ENCODE measurements around the gene ALOX15B. TPM values are rescaled to one million over a fixed set of nuclear protein-coding genes. Genes with fewer than 3 reads are reported as not detected.
A peak's percentile ranks its signal among the peaks of the same experiment; 100 is the strongest.

Gene ALOX15B
- total and polyA plus RNA-seq, 8 donors = 0.05 to 4.7 (median 0.25) TPM; not detected in 1

DNA sequence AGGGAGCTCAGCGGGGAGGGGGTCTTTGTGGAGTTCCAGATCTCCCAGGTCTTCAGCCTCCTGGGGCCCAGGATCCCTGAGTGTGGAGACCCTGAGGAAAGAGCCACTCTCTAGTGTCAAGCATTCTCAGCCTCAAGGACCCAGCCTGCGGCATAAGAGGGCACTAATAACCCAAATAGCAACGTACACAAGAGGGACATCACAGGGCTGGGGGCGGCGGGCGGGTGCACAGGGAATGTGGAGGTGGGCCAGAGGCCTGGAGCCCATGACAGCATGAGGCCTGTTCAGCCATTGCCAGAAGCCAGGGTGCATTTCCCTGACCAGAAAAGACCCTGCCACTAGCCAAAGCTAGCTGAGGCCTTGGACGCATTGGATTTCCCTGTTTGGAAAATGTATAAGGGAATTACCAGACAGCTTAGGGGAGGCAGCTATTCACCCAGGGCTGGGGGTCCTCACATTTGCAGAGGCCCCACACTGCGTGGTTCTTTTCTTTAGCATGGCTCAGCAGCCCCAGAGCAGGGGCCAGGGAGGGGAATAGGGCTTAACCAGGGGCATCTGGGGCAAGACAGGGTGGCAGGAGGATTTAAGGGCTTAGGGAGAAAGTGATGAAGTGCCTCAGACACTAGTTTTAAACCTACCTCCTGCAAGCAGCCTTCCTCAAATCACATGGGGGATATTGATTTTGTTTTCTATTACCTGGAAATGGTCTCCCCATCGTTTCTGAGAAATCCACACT, 13.5 kb upstream of the ALOX15B start:
- H3K27ac ChIP-seq = no peak overlapping the region
- no peaks in the 10 kb centered on the region for H3K36me3 ChIP-seq
- TF ChIP-seq CTCF (IDR thresholded peaks at IDR 0.05) = no peak
- no peaks in the 10 kb centered on the region for H3K9me3 ChIP-seq
- ATAC-seq (no peak), DNase-seq (no peak), FAIRE-seq (no peak)
- intact Hi-C loops (cut with DNase I) = no loop called here
- WGBS, 2 donors = 81 to 82% methylated on average over 9 of the region's 9 CpGs
- H3K27me3 ChIP-seq = no peaks in the 10 kb centered on the region
- no peak overlapping the region for H3K4me3 ChIP-seq
- no peaks in the 10 kb centered on the region for H3K4me1 ChIP-seq

DNA sequence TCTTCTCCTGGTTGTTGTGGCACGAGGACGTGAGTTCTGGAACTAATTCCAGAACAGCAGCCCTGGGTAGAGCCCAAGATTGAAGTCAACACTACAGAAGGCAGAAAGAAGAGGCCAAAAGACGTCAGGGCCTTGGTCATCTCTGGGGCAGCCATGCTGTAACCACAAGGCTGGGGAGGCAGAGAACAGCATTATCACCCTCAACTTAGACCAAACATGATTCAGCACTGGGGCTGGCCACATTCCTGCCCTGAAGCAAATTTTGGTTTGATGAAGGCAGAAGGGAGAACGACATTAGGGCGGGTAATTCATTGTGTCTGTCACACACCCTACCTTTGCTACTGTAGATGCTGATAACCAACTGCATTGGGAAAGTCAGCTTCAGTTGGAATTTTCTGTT, 9.7 kb upstream of the ALOX15B start:
- FAIRE-seq = no peak
- WGBS, 2 donors = 55 to 72% methylated on average over 5 of the region's 5 CpGs

GRCh38 chr17:8031261-8031661, 7.6 kb upstream of the ALOX15B start:
- WGBS, 2 donors = 72 to 73% methylated on average over 6 of the region's 6 CpGs
- H3K27me3 ChIP-seq = no peaks in the 10 kb centered on the region
- FAIRE-seq (no peak), ATAC-seq (no peak), DNase-seq (no peak)
- intact Hi-C loops (cut with DNase I) = no loop called here
- no peaks in the 10 kb centered on the region for H3K9me3 ChIP-seq
- TF ChIP-seq CTCF (IDR thresholded peaks at IDR 0.05) = no peak
- peaks cover 0 to 5% (median 3%) of the 10 kb centered on the region in 3 donors for H3K4me1 ChIP-seq
- H3K27ac ChIP-seq = no peak overlapping the region
- H3K36me3 ChIP-seq = no peaks in the 10 kb centered on the region
- H3K4me3 ChIP-seq = no peak overlapping the region

More for the DNA sequence above, 9.7 kb upstream of the ALOX15B start:
- H3K4me1 ChIP-seq = peaks cover 0 to 5% (median 3%) of the 10 kb centered on the region in 3 donors
- TF ChIP-seq CTCF (IDR thresholded peaks at IDR 0.05) = no peak
- no peak overlapping the region for H3K4me3 ChIP-seq
- no peaks in the 10 kb centered on the region for H3K9me3 ChIP-seq
- ATAC-seq (no peak), DNase-seq (no peak)
- intact Hi-C loops (cut with DNase I) = no loop called here
- H3K27me3 ChIP-seq = no peaks in the 10 kb centered on the region
- no peaks in the 10 kb centered on the region for H3K36me3 ChIP-seq
- no peak overlapping the region for H3K27ac ChIP-seq

DNA sequence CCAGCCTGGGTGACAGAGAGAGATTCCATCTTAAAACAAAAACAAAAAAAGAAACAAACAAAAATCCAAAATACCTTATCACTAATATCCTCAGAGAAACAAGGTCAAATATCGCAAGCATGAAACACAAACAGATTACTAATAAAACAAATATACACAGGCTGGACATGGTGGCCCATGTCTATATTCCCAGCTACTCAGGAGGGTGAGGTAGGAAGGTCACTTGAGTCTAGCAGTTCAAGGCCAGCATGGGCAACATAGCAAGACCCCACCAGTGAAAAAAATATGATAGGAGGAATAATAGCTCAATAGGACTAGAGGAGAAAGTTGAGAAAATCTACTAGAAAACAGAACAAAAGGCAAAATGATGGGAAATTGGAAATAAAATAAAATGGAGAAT, 6.9 kb upstream of the ALOX15B start:
- Histone ChIP-seq H3K4me3 (no peak overlapping the region), H3K27me3 (no peaks in the 10 kb centered on the region), H3K36me3 (no peaks in the 10 kb centered on the region), H3K27ac (no peak overlapping the region), H3K4me1 (peaks cover 0 to 5% (median 3%) of the 10 kb centered on the region in 3 donors), H3K9me3 (no peaks in the 10 kb centered on the region)
- FAIRE-seq (no peak), ATAC-seq (peak in 1 of 4 donors; percentile 47), DNase-seq (no peak)
- 29 to 39% methylated on average over 1 of the region's 1 CpG for WGBS, 2 donors
- no peak for TF ChIP-seq CTCF (IDR thresholded peaks at IDR 0.05)
- intact Hi-C loops (cut with DNase I) = no loop called here

DNA sequence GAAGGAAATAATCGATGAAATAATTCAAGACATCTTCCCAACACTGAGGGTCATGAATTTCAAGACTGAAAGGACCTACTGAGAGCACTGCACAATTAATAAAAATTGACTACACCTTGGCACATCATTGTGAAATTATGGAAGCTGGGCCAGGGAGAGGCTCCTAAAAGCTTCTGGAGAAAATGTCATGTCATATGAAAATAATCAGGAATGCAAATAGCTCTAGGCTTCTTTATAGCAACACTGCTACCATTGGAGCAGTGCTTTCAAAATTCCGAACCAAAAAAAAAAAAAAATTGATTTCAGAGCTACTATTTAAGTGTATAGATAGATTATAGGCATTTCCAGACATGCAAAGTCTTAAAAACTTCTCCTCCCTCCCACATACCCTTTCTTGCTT, 6.4 kb upstream of the ALOX15B start:
- Histone ChIP-seq H3K9me3 (no peaks in the 10 kb centered on the region), H3K4me1 (peaks cover 0 to 5% (median 3%) of the 10 kb centered on the region in 3 donors), H3K4me3 (no peak overlapping the region), H3K27ac (no peak overlapping the region), H3K27me3 (no peaks in the 10 kb centered on the region), H3K36me3 (no peaks in the 10 kb centered on the region)
- no peak for DNase-seq
- 74 to 81% methylated on average over 2 of the region's 2 CpGs for WGBS, 2 donors
- no peak for TF ChIP-seq CTCF (IDR thresholded peaks at IDR 0.05)
- no peak for ATAC-seq
- FAIRE-seq = no peak
- intact Hi-C loops (cut with DNase I) = no loop called here

Measured in pancreas (tissue), 10 donors.